ENCODE measurements around the gene HOXA13.

HOXA13 gene

DNA sequence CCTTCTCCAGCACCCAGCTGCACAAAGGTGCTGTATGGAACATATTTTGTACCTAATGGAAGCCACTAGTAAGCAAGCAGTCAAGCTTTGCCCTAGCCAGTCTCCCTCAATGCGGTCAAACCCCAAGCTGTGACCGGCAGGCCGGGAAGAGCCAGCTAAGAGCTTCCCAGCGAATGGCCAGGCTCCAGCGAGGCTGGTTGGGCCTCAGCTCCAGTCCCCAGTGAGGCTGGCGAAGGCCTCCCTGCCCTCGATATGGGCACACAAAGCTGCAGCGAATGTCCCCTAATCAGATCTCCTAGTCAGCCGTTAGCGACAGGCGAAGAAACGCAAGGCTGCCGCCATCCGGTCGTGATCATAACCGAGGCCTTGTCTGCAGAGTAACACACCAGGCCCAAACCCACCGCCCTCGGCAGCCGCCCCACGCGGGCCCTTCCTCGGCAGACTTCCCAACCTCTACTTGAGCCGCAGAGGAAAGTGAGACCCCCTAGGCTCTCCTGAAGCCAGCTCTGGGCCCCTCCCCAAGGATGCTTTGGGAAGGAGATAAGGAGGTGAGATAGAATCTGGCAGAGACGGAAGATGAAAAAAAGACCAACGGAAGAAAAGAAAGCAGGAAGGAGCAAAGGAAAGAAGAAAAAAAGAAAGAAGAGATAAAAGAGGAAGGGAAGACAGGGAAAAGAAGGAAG, 31.5 kb downstream of the HOXA13 start:
- H3F3A ChIP-seq (ENCODE audit: insufficient read depth, low read length), result no peaks in the 10 kb centered on the region
- no peaks in the 10 kb centered on the region for H3K79me2 ChIP-seq (ENCODE audit: insufficient read depth, low read length)
- no peak overlapping the region for H3K27ac ChIP-seq (ENCODE audit: low read depth, low read length, poor library complexity, severe bottlenecking)
- H3K27me3 ChIP-seq (ENCODE audit: insufficient read depth, low read length), result peaks cover 13% of the 10 kb centered on the region; the same call in 1 of the 2 replicates
- no peak overlapping the region for H2AFZ ChIP-seq (ENCODE audit: low read length)
- H3K9me2 ChIP-seq (ENCODE audit: low read depth, low read length), result no peaks in the 10 kb centered on the region
- peaks cover 8% of the 10 kb centered on the region for H3K4me1 ChIP-seq (ENCODE audit: insufficient read depth, low read length, severe bottlenecking)
- H3K9me3 ChIP-seq (ENCODE audit: low read length), result no peaks in the 10 kb centered on the region
- no peak overlapping the region for H3K9ac ChIP-seq (ENCODE audit: low read length)
- no peaks in the 10 kb centered on the region for H4K20me1 ChIP-seq (ENCODE audit: insufficient read depth, low read length)
- no peak overlapping the region for H3K4me3 ChIP-seq (ENCODE audit: low read depth, low read length, poor library complexity, severe bottlenecking)
- no peak overlapping the region for H3K4me2 ChIP-seq (ENCODE audit: low read length)
- no peaks in the 10 kb centered on the region for H3K36me3 ChIP-seq (ENCODE audit: insufficient read depth, low read length)
- no peak for TF ChIP-seq EZH2 (IDR thresholded peaks at IDR 0.05; ENCODE audit: borderline replicate concordance, low read length)
- TF ChIP-seq, protein P1, sequence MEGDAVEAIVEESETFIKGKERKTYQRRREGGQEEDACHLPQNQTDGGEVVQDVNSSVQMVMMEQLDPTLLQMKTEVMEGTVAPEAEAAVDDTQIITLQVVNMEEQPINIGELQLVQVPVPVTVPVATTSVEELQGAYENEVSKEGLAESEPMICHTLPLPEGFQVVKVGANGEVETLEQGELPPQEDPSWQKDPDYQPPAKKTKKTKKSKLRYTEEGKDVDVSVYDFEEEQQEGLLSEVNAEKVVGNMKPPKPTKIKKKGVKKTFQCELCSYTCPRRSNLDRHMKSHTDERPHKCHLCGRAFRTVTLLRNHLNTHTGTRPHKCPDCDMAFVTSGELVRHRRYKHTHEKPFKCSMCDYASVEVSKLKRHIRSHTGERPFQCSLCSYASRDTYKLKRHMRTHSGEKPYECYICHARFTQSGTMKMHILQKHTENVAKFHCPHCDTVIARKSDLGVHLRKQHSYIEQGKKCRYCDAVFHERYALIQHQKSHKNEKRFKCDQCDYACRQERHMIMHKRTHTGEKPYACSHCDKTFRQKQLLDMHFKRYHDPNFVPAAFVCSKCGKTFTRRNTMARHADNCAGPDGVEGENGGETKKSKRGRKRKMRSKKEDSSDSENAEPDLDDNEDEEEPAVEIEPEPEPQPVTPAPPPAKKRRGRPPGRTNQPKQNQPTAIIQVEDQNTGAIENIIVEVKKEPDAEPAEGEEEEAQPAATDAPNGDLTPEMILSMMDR (IDR thresholded peaks at IDR 0.05; ENCODE audit: low read length), result no peak

DNA sequence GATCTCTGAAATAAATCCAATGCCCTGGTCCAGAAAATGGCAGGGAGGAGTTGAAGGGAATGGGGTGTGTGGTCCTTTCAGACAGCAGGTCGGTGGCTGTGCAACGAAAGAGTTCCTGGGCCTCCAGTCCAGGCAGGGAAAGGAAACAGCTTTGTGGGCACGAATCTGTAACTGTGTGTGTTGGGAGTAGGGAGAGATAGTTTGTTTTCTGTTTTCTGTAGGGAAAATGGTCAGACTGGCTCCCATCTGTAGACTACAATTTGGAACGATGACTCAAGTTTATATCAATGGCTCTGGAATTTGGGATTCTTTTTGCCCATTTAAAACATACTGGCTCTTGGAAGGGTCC, 32.0 kb downstream of the HOXA13 start:
- Histone ChIP-seq H3F3A (ENCODE audit: insufficient read depth, low read length) (0 out of 2 replicates have a peak, but pooled peaks cover 3% of the 10 kb centered on the region), H3K27ac (ENCODE audit: low read depth, low read length, poor library complexity, severe bottlenecking) (no peak overlapping the region), H4K20me1 (ENCODE audit: insufficient read depth, low read length) (no peaks in the 10 kb centered on the region), H3K9ac (ENCODE audit: low read length) (no peak overlapping the region), H3K9me3 (ENCODE audit: low read length) (no peaks in the 10 kb centered on the region), H3K9me2 (ENCODE audit: low read depth, low read length) (no peaks in the 10 kb centered on the region), H3K4me1 (ENCODE audit: insufficient read depth, low read length, severe bottlenecking) (peaks cover 4% of the 10 kb centered on the region), H3K79me2 (ENCODE audit: insufficient read depth, low read length) (no peaks in the 10 kb centered on the region), H3K4me3 (ENCODE audit: low read depth, low read length, poor library complexity, severe bottlenecking) (no peak overlapping the region), H3K27me3 (ENCODE audit: insufficient read depth, low read length) (peaks cover 11% of the 10 kb centered on the region; the same call in 1 of the 2 replicates), H3K4me2 (ENCODE audit: low read length) (no peak overlapping the region), H2AFZ (ENCODE audit: low read length) (no peak overlapping the region), H3K36me3 (ENCODE audit: insufficient read depth, low read length) (no peaks in the 10 kb centered on the region)
- TF ChIP-seq, protein P1 (IDR thresholded peaks at IDR 0.05; ENCODE audit: low read length), result no peak
- no peak for TF ChIP-seq EZH2 (IDR thresholded peaks at IDR 0.05; ENCODE audit: borderline replicate concordance, low read length)

DNA sequence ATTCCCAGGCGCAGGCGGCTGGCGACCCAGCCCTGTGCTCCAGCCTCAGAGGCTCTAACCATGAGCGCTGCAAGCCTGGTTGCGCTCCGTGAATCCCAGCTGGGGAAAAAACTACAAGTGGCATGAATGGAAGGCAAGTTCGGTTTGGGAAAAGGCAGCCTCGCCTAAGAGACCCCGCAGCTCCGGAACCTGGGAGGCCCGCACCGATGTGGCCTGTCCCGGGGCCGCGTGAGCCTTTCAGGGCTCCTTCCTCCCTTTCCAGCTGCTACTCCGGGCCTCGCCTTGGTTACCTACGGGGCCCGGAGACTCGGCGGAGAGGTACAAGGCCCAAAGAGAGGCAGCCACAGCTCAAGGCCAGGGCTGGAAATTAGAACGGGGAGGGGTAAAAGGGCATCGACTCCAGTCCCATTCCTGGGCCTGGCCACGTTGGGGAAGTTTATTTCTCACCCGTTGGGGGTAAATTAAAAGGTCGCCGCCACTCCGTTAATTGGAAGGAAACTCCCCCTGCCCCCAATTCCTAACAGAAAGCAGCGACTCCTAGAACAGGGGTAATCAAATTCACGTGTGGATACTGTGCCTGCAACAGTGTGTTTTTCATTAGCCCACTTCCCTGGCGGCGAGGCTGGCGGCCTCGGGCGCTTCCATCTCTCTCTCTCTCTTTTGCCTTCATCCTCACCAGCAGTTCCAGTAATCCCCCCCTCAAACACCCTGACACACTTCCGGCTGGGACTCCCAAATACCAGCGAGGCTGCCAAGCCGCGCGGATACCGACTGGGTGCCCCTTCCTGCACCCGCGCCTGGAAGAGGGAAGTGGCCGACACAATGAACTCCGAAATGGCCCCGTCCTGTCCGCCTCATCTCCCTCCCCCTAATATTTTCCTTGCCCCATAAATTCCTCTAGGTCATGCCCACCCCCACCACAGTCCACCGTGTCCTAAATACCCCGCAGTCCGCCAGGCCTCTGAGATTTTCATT, 33.1 kb downstream of the HOXA13 start:
- TF ChIP-seq, protein P1 (IDR thresholded peaks at IDR 0.05; ENCODE audit: low read length), result no peak
- no peak for TF ChIP-seq EZH2 (IDR thresholded peaks at IDR 0.05; ENCODE audit: borderline replicate concordance, low read length)
- peaks cover 4% of the 10 kb centered on the region; the same call in 1 of the 2 replicates for H3K27me3 ChIP-seq (ENCODE audit: insufficient read depth, low read length)

More for the DNA sequence above, 33.1 kb downstream of the HOXA13 start:
- Histone ChIP-seq H3F3A (ENCODE audit: insufficient read depth, low read length) (0 out of 2 replicates have a peak, but pooled peaks cover 8% of the 10 kb centered on the region), H3K27ac (ENCODE audit: low read depth, low read length, poor library complexity, severe bottlenecking) (no peak overlapping the region), H3K79me2 (ENCODE audit: insufficient read depth, low read length) (no peaks in the 10 kb centered on the region), H3K9me3 (ENCODE audit: low read length) (no peaks in the 10 kb centered on the region), H3K4me1 (ENCODE audit: insufficient read depth, low read length, severe bottlenecking) (no peaks in the 10 kb centered on the region), H3K9me2 (ENCODE audit: low read depth, low read length) (no peaks in the 10 kb centered on the region), H3K4me2 (ENCODE audit: low read length) (no peak overlapping the region), H3K36me3 (ENCODE audit: insufficient read depth, low read length) (no peaks in the 10 kb centered on the region), H3K9ac (ENCODE audit: low read length) (no peak overlapping the region), H2AFZ (ENCODE audit: low read length) (no peak overlapping the region), H3K4me3 (ENCODE audit: low read depth, low read length, poor library complexity, severe bottlenecking) (no peak overlapping the region), H4K20me1 (ENCODE audit: insufficient read depth, low read length) (no peaks in the 10 kb centered on the region)

Measured in OCI-LY1 (cell line).